ENCODE measurements around the gene RAB21. TPM values are rescaled to one million over a fixed set of nuclear protein-coding genes. Genes with fewer than 3 reads are reported as not detected.

The RAB21 gene
- total RNA-seq, 1 experiment from 2014 or later, result 53.0 TPM

- Histone ChIP-seq H3K18ac (ENCODE audit: insufficient read length, low read depth, low read length) (no peak overlapping the region), H3K79me2 (ENCODE audit: insufficient read depth, low read length) (peaks cover 24% of the 10 kb centered on the region), H4K20me1 (ENCODE audit: control insufficient read depth, insufficient read depth, insufficient read length) (no peaks in the 10 kb centered on the region), H2BK15ac (ENCODE audit: low read depth, low read length) (no peak overlapping the region), H2AK5ac (ENCODE audit: insufficient read length, low read length) (no peak overlapping the region), H3K4me2 (ENCODE audit: insufficient read depth, insufficient read length, low read length) (no peak overlapping the region), H4K5ac (ENCODE audit: insufficient read length, low read depth, low read length) (no peak overlapping the region), H4K8ac (replicated peaks; ENCODE audit: insufficient read length, low read depth, low read length) (no peak overlapping the region), H3K23ac (ENCODE audit: insufficient read length, low read depth, low read length) (no peak overlapping the region), H2BK20ac (ENCODE audit: low read depth, low read length, poor library complexity, severe bottlenecking) (no peak overlapping the region), H3K9me3 (ENCODE audit: control insufficient read depth, low read depth, low read length) (no peaks in the 10 kb centered on the region), H2BK5ac (ENCODE audit: insufficient read length, low read length) (no peak overlapping the region), H3K14ac (ENCODE audit: insufficient read depth, low read length) (no peak overlapping the region), H3K4ac (ENCODE audit: low read depth, low read length) (no peak overlapping the region), H3K4me1 (ENCODE audit: insufficient read depth, low read length) (no peaks in the 10 kb centered on the region; the same call in 1 of the 2 replicates), H3K9ac (ENCODE audit: extremely low read depth, insufficient read length, low read length) (no peak overlapping the region), H3T11ph (ENCODE audit: low read length) (no peak overlapping the region), H2AFZ (ENCODE audit: low read length) (no peak overlapping the region), H3K27me3 (ENCODE audit: insufficient read depth, low read length) (no peaks in the 10 kb centered on the region), H3K23me2 (ENCODE audit: insufficient read length, low read depth, low read length, poor library complexity, severe bottlenecking) (no peaks in the 10 kb centered on the region), H3K79me1 (ENCODE audit: insufficient read depth, low read depth, low read length, poor library complexity, severe bottlenecking) (no peaks in the 10 kb centered on the region), H4K91ac (ENCODE audit: insufficient read length, low read depth, low read length) (no peak overlapping the region), H2BK12ac (ENCODE audit: insufficient read length, low read depth, low read length) (no peak overlapping the region), H3K27ac (ENCODE audit: insufficient read length, low read depth, low read length) (no peak overlapping the region), H3K56ac (ENCODE audit: insufficient read length, low read depth, low read length) (no peak overlapping the region), H2BK120ac (ENCODE audit: low read depth, low read length, poor library complexity, severe bottlenecking) (no peak overlapping the region)
- Mint-ChIP-seq H3K27me3 (ENCODE audit: low read depth) (no peaks in the 10 kb centered on the region), H3K27ac (no peak overlapping the region), H3K9me3 (no peaks in the 10 kb centered on the region), H3K36me3 (ENCODE audit: insufficient read depth in 1 of 3, low read depth in 3 of 3) (peaks cover under 1 to 10% (median 9%) of the 10 kb centered on the region in 3 experiments; a peak in 5 of 7 replicates), H3K4me1 (peaks cover 13 to 14% of the 10 kb centered on the region in 2 experiments), H3K4me3 (no peak overlapping the region)
- TF ChIP-seq, protein P1, sequence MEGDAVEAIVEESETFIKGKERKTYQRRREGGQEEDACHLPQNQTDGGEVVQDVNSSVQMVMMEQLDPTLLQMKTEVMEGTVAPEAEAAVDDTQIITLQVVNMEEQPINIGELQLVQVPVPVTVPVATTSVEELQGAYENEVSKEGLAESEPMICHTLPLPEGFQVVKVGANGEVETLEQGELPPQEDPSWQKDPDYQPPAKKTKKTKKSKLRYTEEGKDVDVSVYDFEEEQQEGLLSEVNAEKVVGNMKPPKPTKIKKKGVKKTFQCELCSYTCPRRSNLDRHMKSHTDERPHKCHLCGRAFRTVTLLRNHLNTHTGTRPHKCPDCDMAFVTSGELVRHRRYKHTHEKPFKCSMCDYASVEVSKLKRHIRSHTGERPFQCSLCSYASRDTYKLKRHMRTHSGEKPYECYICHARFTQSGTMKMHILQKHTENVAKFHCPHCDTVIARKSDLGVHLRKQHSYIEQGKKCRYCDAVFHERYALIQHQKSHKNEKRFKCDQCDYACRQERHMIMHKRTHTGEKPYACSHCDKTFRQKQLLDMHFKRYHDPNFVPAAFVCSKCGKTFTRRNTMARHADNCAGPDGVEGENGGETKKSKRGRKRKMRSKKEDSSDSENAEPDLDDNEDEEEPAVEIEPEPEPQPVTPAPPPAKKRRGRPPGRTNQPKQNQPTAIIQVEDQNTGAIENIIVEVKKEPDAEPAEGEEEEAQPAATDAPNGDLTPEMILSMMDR (conservative IDR thresholded peaks at IDR 0.05), result no peak
- DNase-seq, result no peak
- no CpG with 5 or more reads among the region's 2 CpGs for WGBS (ENCODE audit: extremely low coverage, insufficient read length, low lambda C conversion rate)
Observed at GRCh38 chr12:71766202-71766601, 11.5 kb downstream of the RAB21 start.

All from H9 (cell line).